ENCODE measurements around the gene CFAP100.

GRCh38 chr3:126355777-126356372 is 38.8 kb upstream of the CFAP100 start:
- TF ChIP-seq CTCF (IDR thresholded peaks at IDR 0.05; ENCODE audit: poor library complexity) (no peak), EZH2phosphoT487 (IDR thresholded peaks at IDR 0.05; ENCODE audit: low read depth, severe bottlenecking, unreplicated experiment) (no peak), EZH2 (IDR thresholded peaks at IDR 0.05; ENCODE audit: borderline replicate concordance) (no peak)

Data from hepatocyte (in vitro differentiated cells).